ENCODE measurements around the gene PERM1. TPM values are rescaled to one million over a fixed set of nuclear protein-coding genes. Genes with fewer than 3 reads are reported as not detected.
A peak's percentile ranks its signal among the peaks of the same experiment; 100 is the strongest.

The PERM1 gene
- total RNA-seq, 1 experiment from 2014 or later = 0.47 TPM

DNA sequence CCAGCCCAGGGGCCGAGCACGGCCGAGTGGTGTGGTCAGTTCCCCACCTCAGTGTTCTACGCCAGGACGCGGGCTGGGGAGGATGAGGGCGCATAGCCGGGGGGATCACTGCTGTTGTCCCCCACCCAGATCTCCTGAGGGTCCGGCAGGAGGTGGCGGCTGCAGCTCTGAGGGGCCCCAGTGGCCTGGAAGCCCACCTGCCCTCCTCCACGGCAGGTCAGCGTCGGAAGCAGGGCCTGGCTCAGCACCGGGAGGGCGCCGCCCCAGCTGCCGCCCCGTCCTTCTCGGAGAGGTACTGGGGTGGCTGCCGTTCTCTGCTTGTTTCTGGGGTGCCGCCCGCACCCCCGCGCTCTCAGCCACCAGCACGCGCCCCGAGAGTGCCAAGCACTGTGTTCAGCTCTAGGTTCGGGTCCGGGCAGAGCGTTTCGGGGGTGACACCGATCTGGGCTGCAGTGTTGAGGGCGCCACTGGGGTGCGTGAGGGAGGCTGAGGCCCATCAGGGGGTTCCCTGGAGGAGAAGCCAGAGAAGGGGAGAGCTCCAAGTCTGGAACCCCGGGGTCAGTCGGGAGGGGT is 40.8 kb downstream of the PERM1 start:
- Histone ChIP-seq H3K27ac (ENCODE audit: low read length) (no peak overlapping the region), H3K9me2 (replicated peaks; ENCODE audit: low read length) (no peaks in the 10 kb centered on the region), H3K79me2 (ENCODE audit: low read length) (no peaks in the 10 kb centered on the region), H3K9me3 (ENCODE audit: low read length) (no peaks in the 10 kb centered on the region), H3K4me2 (ENCODE audit: low read length) (peak overlapping the region; percentile 89), H3K4me1 (ENCODE audit: insufficient read depth, low read length) (peaks cover 22% of the 10 kb centered on the region), H3K27me3 (ENCODE audit: low read length) (peaks cover 27% of the 10 kb centered on the region), H3F3A (ENCODE audit: low read length, unreplicated experiment) (no peaks in the 10 kb centered on the region), H2AFZ (ENCODE audit: low read length) (peak overlapping the region; percentile 78; the same call in 1 of the 2 replicates), H4K20me1 (ENCODE audit: low read length) (no peaks in the 10 kb centered on the region), H3K4me3 (ENCODE audit: low read length) (peak overlapping the region; percentile 65), H3K9ac (ENCODE audit: low read length) (no peak overlapping the region), H3K36me3 (ENCODE audit: low read depth, low read length) (no peaks in the 10 kb centered on the region)
- ATAC-seq (no peak), DNase-seq (no peak)
- no TSS peak for BruUV-seq (replicated peaks)
- POLR2A ChIA-PET (ENCODE audit: unreplicated experiment) = no interaction called here
- CTCF ChIA-PET = no interaction called here
- intact Hi-C loops (cut with micrococcal nuclease) = no loop called here
- TF ChIP-seq EZH2 (IDR thresholded peaks at IDR 0.05; ENCODE audit: low read length, unreplicated experiment) (no peak), EZH2phosphoT487 (IDR thresholded peaks at IDR 0.05; ENCODE audit: borderline replicate concordance, low read length) (no peak), CTCF (conservative IDR thresholded peaks at IDR 0.05; ENCODE audit: low read depth, low read length) (no peak)

GRCh38 chr1:940107-941014 is 41.5 kb downstream of the PERM1 start:
- Histone ChIP-seq H3K9ac (ENCODE audit: low read length) (no peak overlapping the region), H3K27ac (ENCODE audit: low read length) (no peak overlapping the region), H3K79me2 (ENCODE audit: low read length) (no peaks in the 10 kb centered on the region), H3K4me2 (ENCODE audit: low read length) (peak overlapping the region; percentile 89), H3F3A (ENCODE audit: low read length, unreplicated experiment) (no peaks in the 10 kb centered on the region), H2AFZ (ENCODE audit: low read length) (peak overlapping the region; percentile 78), H3K4me3 (ENCODE audit: low read length) (peak overlapping the region; percentile 65), H3K36me3 (ENCODE audit: low read depth, low read length) (no peaks in the 10 kb centered on the region), H3K4me1 (ENCODE audit: insufficient read depth, low read length) (peaks cover 22% of the 10 kb centered on the region), H3K27me3 (ENCODE audit: low read length) (peaks cover 34% of the 10 kb centered on the region), H4K20me1 (ENCODE audit: low read length) (no peaks in the 10 kb centered on the region), H3K9me2 (replicated peaks; ENCODE audit: low read length) (no peaks in the 10 kb centered on the region), H3K9me3 (ENCODE audit: low read length) (no peaks in the 10 kb centered on the region)
- peak; percentile 40 for DNase-seq
- BruUV-seq (replicated peaks) = no TSS peak
- TF ChIP-seq CTCF (conservative IDR thresholded peaks at IDR 0.05; ENCODE audit: low read depth, low read length) (no peak), EZH2phosphoT487 (IDR thresholded peaks at IDR 0.05; ENCODE audit: borderline replicate concordance, low read length) (peak; percentile 16; the same call in 1 of the 2 replicates)
- peak; percentile 33 for ATAC-seq
- intact Hi-C loops (cut with micrococcal nuclease) = no loop called here
- ChIA-PET POLR2A (ENCODE audit: unreplicated experiment) (no interaction called here), CTCF (no interaction called here)
